ENCODE results near the gene ATP8B4. TPM values are rescaled to one million over a fixed set of nuclear protein-coding genes. Genes with fewer than 3 reads are reported as not detected.
"Not testable (repeated sequence)": the region's sequence is repeated elsewhere in the genome, so short reads cannot be mapped to it uniquely, and the experiment has no call there.

The ATP8B4 gene
- polyA plus RNA-seq, 1 donor = 4.4 TPM

GRCh38 chr15:50140098-50140497 lies 21.1 kb upstream of the ATP8B4 start:
- WGBS (ENCODE audit: insufficient coverage, low lambda C conversion rate) = no CpG with 5 or more reads among the region's 1 CpG

GRCh38 chr15:50138391-50138790 lies 19.4 kb upstream of the ATP8B4 start:
- H3K27me3 ChIP-seq (ENCODE audit: control insufficient read depth, insufficient read depth, low read length) = no peaks in the 10 kb centered on the region
- no peak for DNase-seq
- no peaks in the 10 kb centered on the region for H3K36me3 ChIP-seq (ENCODE audit: control insufficient read depth, insufficient read depth, low read length)
- no peaks in the 10 kb centered on the region for H3K4me1 ChIP-seq (ENCODE audit: control insufficient read depth, insufficient read depth, low read length)
- no peaks in the 10 kb centered on the region for H3K9me3 ChIP-seq (ENCODE audit: control insufficient read depth, low read depth, low read length)
- H3K4me3 ChIP-seq (ENCODE audit: low read length) = no peak overlapping the region
- H3K27ac ChIP-seq (ENCODE audit: low read length) = no peak overlapping the region

More at GRCh38 chr15:50140098-50140497, 21.1 kb upstream of the ATP8B4 start:
- DNase-seq = no peak
- H3K36me3 ChIP-seq (ENCODE audit: control insufficient read depth, insufficient read depth, low read length) = no peaks in the 10 kb centered on the region
- H3K4me3 ChIP-seq (ENCODE audit: low read length) = no peak overlapping the region
- no peaks in the 10 kb centered on the region for H3K4me1 ChIP-seq (ENCODE audit: control insufficient read depth, insufficient read depth, low read length)
- H3K27ac ChIP-seq (ENCODE audit: low read length) = no peak overlapping the region
- H3K9me3 ChIP-seq (ENCODE audit: control insufficient read depth, low read depth, low read length) = no peaks in the 10 kb centered on the region
- no peaks in the 10 kb centered on the region for H3K27me3 ChIP-seq (ENCODE audit: control insufficient read depth, insufficient read depth, low read length)

GRCh38 chr15:50137893-50138292 lies 18.9 kb upstream of the ATP8B4 start:
- WGBS (ENCODE audit: insufficient coverage, low lambda C conversion rate) = no CpG with 5 or more reads among the region's 2 CpGs
- Histone ChIP-seq H3K27me3 (ENCODE audit: control insufficient read depth, insufficient read depth, low read length) (no peaks in the 10 kb centered on the region), H3K4me3 (ENCODE audit: low read length) (no peak overlapping the region), H3K9me3 (ENCODE audit: control insufficient read depth, low read depth, low read length) (no peaks in the 10 kb centered on the region), H3K4me1 (ENCODE audit: control insufficient read depth, insufficient read depth, low read length) (no peaks in the 10 kb centered on the region), H3K27ac (ENCODE audit: low read length) (no peak overlapping the region), H3K36me3 (ENCODE audit: control insufficient read depth, insufficient read depth, low read length) (no peaks in the 10 kb centered on the region)
- no peak for DNase-seq

GRCh38 chr15:50137330-50137761 lies 18.3 kb upstream of the ATP8B4 start:
- DNase-seq = no peak
- Histone ChIP-seq H3K36me3 (ENCODE audit: control insufficient read depth, insufficient read depth, low read length) (no peaks in the 10 kb centered on the region), H3K27ac (ENCODE audit: low read length) (no peak overlapping the region), H3K9me3 (ENCODE audit: control insufficient read depth, low read depth, low read length) (no peaks in the 10 kb centered on the region), H3K4me1 (ENCODE audit: control insufficient read depth, insufficient read depth, low read length) (no peaks in the 10 kb centered on the region), H3K4me3 (ENCODE audit: low read length) (no peak overlapping the region), H3K27me3 (ENCODE audit: control insufficient read depth, insufficient read depth, low read length) (no peaks in the 10 kb centered on the region)
- WGBS (ENCODE audit: insufficient coverage, low lambda C conversion rate) = 80% methylated on average over 1 of the region's 7 CpGs

DNA sequence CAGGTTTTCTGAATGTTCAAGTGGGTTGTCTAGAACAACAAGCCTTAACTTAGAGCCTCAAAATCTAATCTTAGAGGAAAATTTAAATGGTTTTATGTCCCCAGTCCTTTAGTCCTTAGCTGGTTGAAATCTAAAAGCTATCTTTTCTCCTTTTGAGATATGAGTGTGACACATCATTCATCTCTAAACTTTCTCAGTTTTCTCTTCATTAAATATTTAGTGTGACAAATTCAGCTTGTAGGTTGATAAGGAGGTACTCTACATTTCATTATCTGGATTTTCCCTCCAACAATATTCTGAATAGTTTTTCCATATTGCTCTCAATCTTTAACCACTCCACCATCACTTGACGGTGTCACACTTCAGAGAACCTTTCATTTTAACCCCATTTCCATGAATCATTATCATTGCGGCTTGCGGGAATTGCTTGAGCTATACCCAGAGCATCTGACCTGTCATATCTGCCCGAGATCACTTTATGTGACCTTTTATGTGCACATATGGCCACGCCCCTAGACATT lies 16.1 kb upstream of the ATP8B4 start:
- no peak overlapping the region for H3K27ac ChIP-seq (ENCODE audit: low read length)
- 85% methylated on average over 5 of the region's 5 CpGs for WGBS (ENCODE audit: insufficient coverage, low lambda C conversion rate)

DNA sequence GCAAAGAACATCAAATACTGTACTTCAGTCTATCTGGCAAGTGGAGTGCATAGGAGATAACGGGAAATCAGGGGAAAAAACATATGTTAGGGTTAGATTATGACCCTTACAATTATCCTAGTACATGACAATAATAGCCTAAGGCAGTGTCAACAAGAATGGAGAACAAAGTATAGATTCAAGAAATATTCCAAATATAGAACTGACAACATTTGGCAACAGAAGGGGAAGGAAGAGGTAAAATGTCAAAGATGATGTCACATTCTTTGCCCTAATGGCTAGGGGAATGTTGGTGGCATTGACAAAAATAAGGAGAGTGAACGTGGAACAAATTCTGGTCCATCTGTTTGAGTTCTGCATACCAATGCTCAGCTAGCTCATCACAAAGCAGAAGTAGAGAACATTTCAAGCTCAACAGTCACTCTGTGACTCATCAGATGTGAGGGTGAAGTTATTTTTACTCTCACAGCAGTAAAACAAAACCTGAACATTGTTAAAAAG lies 15.5 kb upstream of the ATP8B4 start:
- Histone ChIP-seq H3K36me3 (ENCODE audit: control insufficient read depth, insufficient read depth, low read length) (no peaks in the 10 kb centered on the region), H3K4me1 (ENCODE audit: control insufficient read depth, insufficient read depth, low read length) (no peaks in the 10 kb centered on the region), H3K27me3 (ENCODE audit: control insufficient read depth, insufficient read depth, low read length) (no peaks in the 10 kb centered on the region), H3K27ac (ENCODE audit: low read length) (no peak overlapping the region), H3K9me3 (ENCODE audit: control insufficient read depth, low read depth, low read length) (no peaks in the 10 kb centered on the region), H3K4me3 (ENCODE audit: low read length) (no peak overlapping the region)
- DNase-seq = no peak
- no CpG with 5 or more reads among the region's 2 CpGs for WGBS (ENCODE audit: insufficient coverage, low lambda C conversion rate)

More for the DNA sequence above, 16.1 kb upstream of the ATP8B4 start:
- Histone ChIP-seq H3K4me3 (ENCODE audit: low read length) (no peak overlapping the region), H3K27me3 (ENCODE audit: control insufficient read depth, insufficient read depth, low read length) (no peaks in the 10 kb centered on the region), H3K9me3 (ENCODE audit: control insufficient read depth, low read depth, low read length) (no peaks in the 10 kb centered on the region), H3K4me1 (ENCODE audit: control insufficient read depth, insufficient read depth, low read length) (no peaks in the 10 kb centered on the region), H3K36me3 (ENCODE audit: control insufficient read depth, insufficient read depth, low read length) (no peaks in the 10 kb centered on the region)
- DNase-seq = no peak

DNA sequence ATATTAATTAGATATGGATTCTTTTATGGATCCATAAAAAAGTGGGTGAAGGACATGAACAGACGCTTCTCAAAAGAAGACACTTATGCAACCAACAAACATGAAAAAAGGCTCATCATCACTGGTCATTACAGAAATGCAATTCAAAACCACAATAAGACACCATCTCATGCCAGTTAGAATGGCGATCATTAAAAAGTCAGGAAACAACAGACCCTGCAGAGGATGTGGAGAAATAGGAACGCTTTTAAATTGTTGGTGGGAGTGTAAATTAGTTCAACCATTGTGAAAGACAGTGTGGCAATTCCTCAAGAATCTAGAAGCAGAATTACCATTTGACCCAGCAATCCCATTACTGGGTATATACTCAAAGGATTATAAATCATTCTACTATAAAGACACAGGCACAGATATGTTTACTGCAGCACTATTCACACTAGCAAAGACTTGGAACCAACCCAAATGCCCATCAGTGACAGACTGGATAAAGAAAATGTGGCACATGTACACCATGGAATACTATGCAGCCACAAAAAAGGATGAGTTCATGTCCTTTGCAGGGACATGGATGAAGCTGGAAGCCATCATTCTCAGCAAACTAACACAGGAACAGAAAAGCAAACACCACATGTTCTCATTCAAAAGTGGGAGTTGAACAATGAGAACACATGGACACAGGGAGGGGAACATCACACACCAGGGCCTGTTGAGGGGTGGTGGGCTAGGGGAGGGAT lies 13.4 kb upstream of the ATP8B4 start:
- H3K27ac ChIP-seq (ENCODE audit: low read length); H3K9me3 ChIP-seq (ENCODE audit: control insufficient read depth, low read depth, low read length); H3K27me3 ChIP-seq (ENCODE audit: control insufficient read depth, insufficient read depth, low read length); H3K4me3 ChIP-seq (ENCODE audit: low read length); H3K36me3 ChIP-seq (ENCODE audit: control insufficient read depth, insufficient read depth, low read length); DNase-seq; H3K4me1 ChIP-seq (ENCODE audit: control insufficient read depth, insufficient read depth, low read length): not testable (repeated sequence)
- WGBS (ENCODE audit: insufficient coverage, low lambda C conversion rate) = 100% methylated on average over 1 of the region's 3 CpGs

- H3K4me3 ChIP-seq (ENCODE audit: low read length) = no peak overlapping the region
- no peaks in the 10 kb centered on the region for H3K27me3 ChIP-seq (ENCODE audit: control insufficient read depth, insufficient read depth, low read length)
- 100% methylated on average over 1 of the region's 1 CpG for WGBS (ENCODE audit: insufficient coverage, low lambda C conversion rate)
- no peaks in the 10 kb centered on the region for H3K36me3 ChIP-seq (ENCODE audit: control insufficient read depth, insufficient read depth, low read length)
- no peak for DNase-seq
- no peaks in the 10 kb centered on the region for H3K9me3 ChIP-seq (ENCODE audit: control insufficient read depth, low read depth, low read length)
- H3K27ac ChIP-seq (ENCODE audit: low read length) = no peak overlapping the region
- no peaks in the 10 kb centered on the region for H3K4me1 ChIP-seq (ENCODE audit: control insufficient read depth, insufficient read depth, low read length)
Measured at GRCh38 chr15:50131617-50132016, 12.6 kb upstream of the ATP8B4 start.

DNA sequence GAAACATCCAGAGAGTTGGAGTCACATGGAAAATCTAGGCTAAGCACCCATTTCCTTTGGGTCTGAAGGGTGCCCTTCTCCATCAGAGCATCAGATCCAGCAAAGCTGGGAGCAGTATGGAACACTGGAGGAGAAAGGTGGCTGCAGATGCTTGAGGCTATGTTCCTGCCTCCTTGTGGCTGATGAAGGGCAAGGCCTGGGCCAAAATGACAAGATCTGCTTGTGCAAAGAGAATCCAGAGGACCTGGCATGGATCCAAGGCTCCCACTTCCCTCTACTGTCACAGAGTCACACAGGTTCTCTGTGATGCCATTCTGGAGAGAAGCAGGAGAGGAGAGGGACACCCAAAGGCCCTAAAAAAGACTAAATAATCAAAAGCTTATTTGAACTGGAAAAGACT lies 9.2 kb upstream of the ATP8B4 start:
- no peak for DNase-seq
- no peaks in the 10 kb centered on the region for H3K27me3 ChIP-seq (ENCODE audit: control insufficient read depth, insufficient read depth, low read length)
- peaks cover 3% of the 10 kb centered on the region for H3K9me3 ChIP-seq (ENCODE audit: control insufficient read depth, low read depth, low read length)
- H3K36me3 ChIP-seq (ENCODE audit: control insufficient read depth, insufficient read depth, low read length) = no peaks in the 10 kb centered on the region
- no peaks in the 10 kb centered on the region for H3K4me1 ChIP-seq (ENCODE audit: control insufficient read depth, insufficient read depth, low read length)
- H3K27ac ChIP-seq (ENCODE audit: low read length) = no peak overlapping the region
- no peak overlapping the region for H3K4me3 ChIP-seq (ENCODE audit: low read length)

- H3K4me3 ChIP-seq (ENCODE audit: low read length) = no peak overlapping the region
- no peaks in the 10 kb centered on the region for H3K27me3 ChIP-seq (ENCODE audit: control insufficient read depth, insufficient read depth, low read length)
- H3K4me1 ChIP-seq (ENCODE audit: control insufficient read depth, insufficient read depth, low read length) = no peaks in the 10 kb centered on the region
- H3K36me3 ChIP-seq (ENCODE audit: control insufficient read depth, insufficient read depth, low read length) = no peaks in the 10 kb centered on the region
- WGBS (ENCODE audit: insufficient coverage, low lambda C conversion rate) = no CpG with 5 or more reads among the region's 4 CpGs
- no peak overlapping the region for H3K27ac ChIP-seq (ENCODE audit: low read length)
- no peak for DNase-seq
- peaks cover 3% of the 10 kb centered on the region for H3K9me3 ChIP-seq (ENCODE audit: control insufficient read depth, low read depth, low read length)
Measured at GRCh38 chr15:50127255-50127777, 8.3 kb upstream of the ATP8B4 start.

GRCh38 chr15:50126072-50126471 lies 7.0 kb upstream of the ATP8B4 start:
- DNase-seq = peak in 1 of 2 donors; percentile 24
- Histone ChIP-seq H3K27me3 (ENCODE audit: control insufficient read depth, insufficient read depth, low read length) (no peaks in the 10 kb centered on the region), H3K4me1 (ENCODE audit: control insufficient read depth, insufficient read depth, low read length) (no peaks in the 10 kb centered on the region), H3K36me3 (ENCODE audit: control insufficient read depth, insufficient read depth, low read length) (no peaks in the 10 kb centered on the region), H3K4me3 (ENCODE audit: low read length) (no peak overlapping the region), H3K9me3 (ENCODE audit: control insufficient read depth, low read depth, low read length) (peaks cover 3% of the 10 kb centered on the region), H3K27ac (ENCODE audit: low read length) (no peak overlapping the region)
- WGBS (ENCODE audit: insufficient coverage, low lambda C conversion rate) = 50% methylated on average over 1 of the region's 4 CpGs

Data from large intestine (tissue), 3 donors.